Measurements from ENCODE around the gene TUBA3D. TPM values are rescaled to one million over a fixed set of nuclear protein-coding genes. Genes with fewer than 3 reads are reported as not detected.
A peak's percentile ranks its signal among the peaks of the same experiment; 100 is the strongest.
"Not testable (repeated sequence)": the region's sequence is repeated elsewhere in the genome, so short reads cannot be mapped to it uniquely, and the experiment has no call there.

The TUBA3D gene
- total RNA-seq, 2 experiments from 2014 or later, result not detected

DNA sequence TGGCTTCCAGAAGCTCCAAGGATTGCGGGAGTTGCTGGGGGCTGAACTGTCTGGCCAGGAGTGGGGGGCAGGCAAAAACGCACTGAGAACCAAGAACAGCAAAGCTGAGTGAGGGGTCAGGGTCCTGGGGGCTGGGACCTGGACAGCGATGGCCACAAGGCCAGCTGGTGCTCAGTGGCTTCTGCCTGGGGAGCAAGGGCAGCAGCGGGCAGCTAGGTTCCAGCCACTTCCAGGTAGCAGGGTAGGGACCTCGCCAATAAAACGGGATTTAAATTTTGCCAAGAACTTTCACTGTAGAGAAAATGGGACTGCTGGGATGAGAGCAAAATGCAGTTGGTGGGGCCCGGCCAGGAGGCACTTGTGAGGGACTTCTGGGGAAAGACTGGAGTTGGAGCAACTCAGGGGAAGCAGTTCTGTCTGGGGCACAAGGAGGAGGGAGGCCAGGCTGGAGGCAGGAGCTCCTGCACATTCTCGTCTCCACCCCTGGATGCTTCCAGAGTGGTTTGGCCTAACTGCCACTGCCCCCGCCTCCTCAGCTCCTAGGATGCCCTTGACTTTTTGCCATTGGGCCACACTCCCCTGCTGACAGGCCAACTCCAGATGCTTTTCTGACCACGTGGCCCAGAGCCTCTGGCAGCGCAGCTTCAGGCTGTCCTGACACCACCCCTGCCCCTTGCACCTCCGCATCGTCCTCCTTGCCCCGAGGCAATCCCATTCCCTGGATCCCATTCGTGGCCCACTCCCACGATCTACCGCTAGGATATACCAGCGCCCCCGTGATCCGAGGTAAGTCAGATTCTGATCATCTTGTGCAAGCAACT, 46.3 kb downstream of the TUBA3D start:
- ChIA-PET CTCF (no interaction called here), POLR2A (no interaction called here)
- DNase-seq (no peak), ATAC-seq (ENCODE audit: poor library complexity) (no peak)
- H3K36me3 Mint-ChIP-seq (ENCODE audit: low read depth), result peaks cover 16% of the 10 kb centered on the region
- no peaks in the 10 kb centered on the region for H3K4me1 Mint-ChIP-seq (ENCODE audit: low read depth)
- Histone ChIP-seq H3K4me1 (ENCODE audit: insufficient read depth, low read length) (peaks cover 2% of the 10 kb centered on the region), H3K9me3 (ENCODE audit: control insufficient read depth in 1 of 2, insufficient read depth in 1 of 2, low read length in 2 of 2) (no peaks in the 10 kb centered on the region), H3K4me3 (ENCODE audit: low read length) (no peak overlapping the region), H3K27me3 (ENCODE audit: control insufficient read depth in 1 of 2, insufficient read depth in 2 of 2, low read length in 2 of 2) (no peaks in the 10 kb centered on the region), H3K27ac (ENCODE audit: low read depth in 1 of 2, low read length in 2 of 2) (no peak overlapping the region), H3K36me3 (ENCODE audit: insufficient read depth, low read length) (peaks cover 13% of the 10 kb centered on the region)
- peak overlapping the region; percentile 20 for H3K4me3 Mint-ChIP-seq
- no peak overlapping the region for H3K27ac Mint-ChIP-seq
- TF ChIP-seq, protein P1, sequence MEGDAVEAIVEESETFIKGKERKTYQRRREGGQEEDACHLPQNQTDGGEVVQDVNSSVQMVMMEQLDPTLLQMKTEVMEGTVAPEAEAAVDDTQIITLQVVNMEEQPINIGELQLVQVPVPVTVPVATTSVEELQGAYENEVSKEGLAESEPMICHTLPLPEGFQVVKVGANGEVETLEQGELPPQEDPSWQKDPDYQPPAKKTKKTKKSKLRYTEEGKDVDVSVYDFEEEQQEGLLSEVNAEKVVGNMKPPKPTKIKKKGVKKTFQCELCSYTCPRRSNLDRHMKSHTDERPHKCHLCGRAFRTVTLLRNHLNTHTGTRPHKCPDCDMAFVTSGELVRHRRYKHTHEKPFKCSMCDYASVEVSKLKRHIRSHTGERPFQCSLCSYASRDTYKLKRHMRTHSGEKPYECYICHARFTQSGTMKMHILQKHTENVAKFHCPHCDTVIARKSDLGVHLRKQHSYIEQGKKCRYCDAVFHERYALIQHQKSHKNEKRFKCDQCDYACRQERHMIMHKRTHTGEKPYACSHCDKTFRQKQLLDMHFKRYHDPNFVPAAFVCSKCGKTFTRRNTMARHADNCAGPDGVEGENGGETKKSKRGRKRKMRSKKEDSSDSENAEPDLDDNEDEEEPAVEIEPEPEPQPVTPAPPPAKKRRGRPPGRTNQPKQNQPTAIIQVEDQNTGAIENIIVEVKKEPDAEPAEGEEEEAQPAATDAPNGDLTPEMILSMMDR (IDR thresholded peaks at IDR 0.05), result no peak
- intact Hi-C loops (cut with DNase I, micrococcal nuclease), result loop anchor here in 1 of 2 experiments (10.0 kb wide), 1 partner anchor 107 kb away; no protein-coding TSS in a partner anchor
- H3K9me3 Mint-ChIP-seq, result no peaks in the 10 kb centered on the region
- H3K27me3 Mint-ChIP-seq, result no peaks in the 10 kb centered on the region

DNA sequence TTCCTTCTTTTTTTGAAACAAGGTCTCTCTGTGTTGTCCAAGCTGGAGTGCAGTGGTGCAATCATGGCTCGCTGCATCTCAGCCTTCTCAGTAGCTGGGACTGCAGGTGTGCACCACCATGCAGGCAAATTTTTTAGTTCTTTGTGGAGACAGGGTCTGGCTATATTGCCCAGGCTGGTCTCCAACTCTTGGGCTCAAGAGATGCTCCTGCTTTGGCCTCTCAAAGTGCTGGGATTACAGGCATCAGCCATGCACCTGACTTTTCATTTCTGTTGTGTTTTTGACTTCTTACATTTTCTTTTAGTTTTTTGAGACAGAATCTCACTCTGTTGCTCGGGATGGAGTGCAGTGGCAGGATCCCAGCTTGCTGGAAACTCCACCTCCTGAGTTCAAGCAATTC, 49.3 kb downstream of the TUBA3D start:
- H3K36me3 Mint-ChIP-seq (ENCODE audit: low read depth); H3K27me3 ChIP-seq (ENCODE audit: control insufficient read depth in 1 of 2, insufficient read depth in 2 of 2, low read length in 2 of 2); H3K27me3 Mint-ChIP-seq; H3K4me3 Mint-ChIP-seq; ATAC-seq (ENCODE audit: poor library complexity); H3K4me1 Mint-ChIP-seq (ENCODE audit: low read depth); H3K36me3 ChIP-seq (ENCODE audit: insufficient read depth, low read length); H3K27ac Mint-ChIP-seq; H3K9me3 ChIP-seq (ENCODE audit: control insufficient read depth in 1 of 2, insufficient read depth in 1 of 2, low read length in 2 of 2); H3K27ac ChIP-seq (ENCODE audit: low read depth in 1 of 2, low read length in 2 of 2); H3K9me3 Mint-ChIP-seq; H3K4me3 ChIP-seq (ENCODE audit: low read length); POLR2A ChIA-PET; DNase-seq: not testable (repeated sequence)
- intact Hi-C loops (cut with DNase I, micrococcal nuclease), result loop anchor here in 1 of 2 experiments (10.0 kb wide), 1 partner anchor 110 kb away; no protein-coding TSS in a partner anchor
- H3K4me1 ChIP-seq (ENCODE audit: insufficient read depth, low read length), result peaks cover 14% of the 10 kb centered on the region
- CTCF ChIA-PET, result interaction anchor here (0.7 to 1.2 kb wide), 2 partner anchors 23 to 33 kb away, joined by 4 to 5 read pairs; partner anchors contain the start of gene MZT2A

DNA sequence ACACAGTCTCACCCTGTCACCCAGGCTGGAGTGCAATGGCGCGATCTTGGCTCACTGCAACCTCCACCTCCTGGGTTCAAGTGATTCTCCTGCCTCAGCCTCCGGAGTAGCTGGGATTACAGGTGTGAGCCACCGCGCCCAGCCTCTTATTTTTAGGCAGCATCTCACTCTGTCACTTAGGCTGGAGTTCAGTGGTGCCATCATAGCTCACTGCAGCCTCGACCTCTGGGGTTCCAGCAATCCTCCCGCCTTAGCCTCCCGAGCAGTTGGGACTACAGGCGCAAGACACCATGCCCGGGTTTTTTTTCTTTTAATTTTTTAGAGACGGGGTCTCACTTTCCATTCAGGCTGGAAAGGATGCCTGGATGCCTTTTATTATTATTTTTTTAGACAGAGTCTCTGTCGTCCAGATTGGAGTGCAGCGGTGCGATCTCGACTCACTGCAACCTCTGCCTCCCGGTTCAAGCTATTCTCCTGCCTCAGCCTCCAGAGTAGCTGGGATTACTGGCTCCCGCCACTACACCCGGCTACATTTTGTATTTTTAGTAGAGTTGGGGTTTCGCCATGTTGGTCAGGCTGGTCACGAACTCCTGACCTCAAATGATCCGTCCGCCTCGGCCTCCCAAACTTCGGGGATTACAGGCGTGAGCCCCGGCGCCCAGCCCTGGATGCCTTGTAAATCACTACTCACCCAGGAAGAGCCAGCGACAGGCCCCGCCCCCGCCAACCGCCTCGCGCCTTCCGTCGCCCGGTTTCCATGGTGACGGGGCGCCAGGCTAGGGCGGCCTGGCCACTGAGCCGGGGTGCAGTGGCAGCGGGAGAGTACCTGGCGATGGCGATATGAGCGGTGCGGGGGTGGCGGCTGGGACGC, 51.4 kb downstream of the TUBA3D start, which contains the start of gene CCDC74A:
CCDC74A (plus strand) TSS at position 758 of the 871 bp plus-strand sequence; CDS start at position 841, 83 bp downstream.
- Histone ChIP-seq H3K4me1 (ENCODE audit: insufficient read depth, low read length) (peaks cover 14% of the 10 kb centered on the region), H3K4me3 (ENCODE audit: low read length) (peak within 1 kb of the TSS; percentile 49)
- peak within 1 kb of the TSS; percentile 84 for H3K4me3 Mint-ChIP-seq
- H3K36me3 Mint-ChIP-seq (ENCODE audit: low read depth); H3K4me1 Mint-ChIP-seq (ENCODE audit: low read depth); H3K9me3 Mint-ChIP-seq; H3K27ac Mint-ChIP-seq; H3K36me3 ChIP-seq (ENCODE audit: insufficient read depth, low read length); H3K27ac ChIP-seq (ENCODE audit: low read depth in 1 of 2, low read length in 2 of 2); H3K27me3 Mint-ChIP-seq; H3K9me3 ChIP-seq (ENCODE audit: control insufficient read depth in 1 of 2, insufficient read depth in 1 of 2, low read length in 2 of 2); H3K27me3 ChIP-seq (ENCODE audit: control insufficient read depth in 1 of 2, insufficient read depth in 2 of 2, low read length in 2 of 2): not testable (repeated sequence)
- ATAC-seq (ENCODE audit: poor library complexity) (peak; percentile 89), DNase-seq (peak; percentile 61 to 89 (median 80))
- POLR2A ChIA-PET, result interaction anchor here (2.0 kb wide), 1 partner anchor 35 kb away, joined by 9 read pairs; no protein-coding TSS in a partner anchor
- intact Hi-C loops (cut with DNase I, micrococcal nuclease), result loop anchor here in 1 of 2 experiments (2.0 to 10.0 kb wide), 2 partner anchors 35 to 113 kb away; partner anchors contain the start of gene MZT2A
- CTCF ChIA-PET, result interaction anchor here (1.4 kb wide), 1 partner anchor 35 kb away, joined by 5 read pairs; the partner anchor contains the start of gene MZT2A

DNA sequence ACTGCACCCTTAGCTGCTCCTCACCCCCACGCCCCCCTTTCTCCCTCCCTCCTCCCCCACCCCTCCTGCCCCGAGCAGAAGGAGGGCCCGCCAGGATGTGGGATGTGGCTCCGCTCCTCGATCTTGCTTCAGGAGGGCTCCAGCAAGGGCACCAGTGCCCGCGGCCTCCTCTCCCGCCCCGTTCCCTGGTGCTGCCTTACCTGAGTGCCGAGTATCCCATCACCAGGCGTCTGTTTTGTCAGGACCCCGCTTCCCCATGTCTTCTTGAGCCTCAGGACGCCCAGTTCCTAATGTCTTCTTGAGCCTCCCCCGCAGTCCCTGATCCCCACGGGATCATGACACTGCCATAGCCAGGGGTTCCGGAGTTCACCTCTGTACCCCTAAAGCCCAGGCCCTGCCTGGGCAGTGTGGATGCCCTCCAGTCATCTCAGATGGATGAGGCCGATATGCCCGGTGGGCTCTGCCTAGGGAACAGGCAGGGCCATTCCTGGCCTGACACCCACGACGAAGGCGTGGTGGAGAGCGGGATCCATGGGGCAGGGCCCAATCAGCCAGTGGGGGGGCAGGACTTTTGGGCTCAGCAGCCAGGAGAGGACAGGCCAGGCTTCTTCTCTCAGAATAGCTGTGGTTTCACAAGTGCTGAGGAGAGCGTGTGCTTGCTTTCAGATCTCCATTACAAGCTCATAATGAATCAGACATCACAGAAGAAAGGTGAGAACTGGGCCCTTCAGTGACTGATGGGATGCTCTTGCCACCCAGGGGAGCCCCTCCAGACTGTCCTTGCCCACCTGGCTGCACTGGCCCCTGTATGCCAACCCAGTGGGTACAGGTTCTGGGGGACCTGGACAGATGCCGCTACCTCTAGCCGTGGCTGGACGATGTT, 53.3 kb downstream of the TUBA3D start:
- H3K27me3 ChIP-seq (ENCODE audit: control insufficient read depth in 1 of 2, insufficient read depth in 2 of 2, low read length in 2 of 2); H3K36me3 ChIP-seq (ENCODE audit: insufficient read depth, low read length); CTCF ChIA-PET; POLR2A ChIA-PET; H3K9me3 Mint-ChIP-seq; H3K27me3 Mint-ChIP-seq; H3K4me3 ChIP-seq (ENCODE audit: low read length); H3K9me3 ChIP-seq (ENCODE audit: control insufficient read depth in 1 of 2, insufficient read depth in 1 of 2, low read length in 2 of 2); H3K4me1 Mint-ChIP-seq (ENCODE audit: low read depth); H3K36me3 Mint-ChIP-seq (ENCODE audit: low read depth); DNase-seq; ATAC-seq (ENCODE audit: poor library complexity); H3K27ac ChIP-seq (ENCODE audit: low read depth in 1 of 2, low read length in 2 of 2): not testable (repeated sequence)
- intact Hi-C loops (cut with DNase I, micrococcal nuclease), result loop anchor here in 1 of 2 experiments (2.0 to 10.0 kb wide), 2 partner anchors 36 to 114 kb away; partner anchors contain the start of gene MZT2A
- peaks cover 14% of the 10 kb centered on the region for H3K4me1 ChIP-seq (ENCODE audit: insufficient read depth, low read length)
- Mint-ChIP-seq H3K4me3 (peak overlapping the region; percentile 76), H3K27ac (peak overlapping the region; percentile 69)

DNA sequence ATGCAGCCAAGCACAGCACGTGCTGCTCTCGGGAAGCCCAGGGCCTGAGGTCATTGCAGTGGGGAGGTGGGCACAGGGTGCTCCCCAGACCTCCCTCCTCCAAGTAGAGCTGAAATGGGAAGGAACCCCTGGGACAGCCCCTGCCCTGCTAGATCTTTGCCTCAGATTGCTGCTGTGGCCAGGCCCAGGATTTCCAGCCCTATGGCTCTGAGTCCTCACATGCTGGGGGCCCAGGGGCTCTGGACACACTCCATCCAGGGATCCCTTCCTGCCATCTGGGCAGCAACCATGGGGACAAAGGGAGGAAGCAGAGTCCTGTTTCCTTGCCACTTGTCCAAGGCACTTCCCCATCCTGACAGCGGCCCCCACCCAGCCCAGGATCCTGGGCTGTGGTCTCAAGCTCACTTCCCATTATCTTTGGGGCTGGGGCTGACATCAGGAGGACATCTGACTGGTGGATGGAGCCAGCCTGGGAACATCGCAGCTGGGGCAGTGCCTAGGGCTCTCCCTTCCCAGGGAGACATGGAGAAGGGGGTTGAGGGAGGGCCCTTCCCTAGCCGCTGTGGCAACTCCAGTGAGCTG, 54.0 kb downstream of the TUBA3D start:
- H3K4me3 ChIP-seq (ENCODE audit: low read length); ATAC-seq (ENCODE audit: poor library complexity); H3K36me3 ChIP-seq (ENCODE audit: insufficient read depth, low read length); H3K27me3 ChIP-seq (ENCODE audit: control insufficient read depth in 1 of 2, insufficient read depth in 2 of 2, low read length in 2 of 2); POLR2A ChIA-PET; H3K27ac Mint-ChIP-seq; H3K27me3 Mint-ChIP-seq; CTCF ChIA-PET; H3K4me1 Mint-ChIP-seq (ENCODE audit: low read depth); H3K27ac ChIP-seq (ENCODE audit: low read depth in 1 of 2, low read length in 2 of 2); H3K9me3 ChIP-seq (ENCODE audit: control insufficient read depth in 1 of 2, insufficient read depth in 1 of 2, low read length in 2 of 2); DNase-seq; H3K9me3 Mint-ChIP-seq; H3K36me3 Mint-ChIP-seq (ENCODE audit: low read depth): not testable (repeated sequence)
- peaks cover 14% of the 10 kb centered on the region for H3K4me1 ChIP-seq (ENCODE audit: insufficient read depth, low read length)
- intact Hi-C loops (cut with DNase I, micrococcal nuclease), result loop anchor here in 1 of 2 experiments (2.0 to 10.0 kb wide), 2 partner anchors 37 to 115 kb away; partner anchors contain the start of gene MZT2A
- H3K4me3 Mint-ChIP-seq, result peak overlapping the region; percentile 76
